GM11168 (cell line): ENCODE results near the gene STEAP1.

Experiments
- in situ Hi-C: fragments of 300-500 bp; cut with MboI; formaldehyde crosslinking; loops from one replicate; pipeline ENCODE4 v1.12.0; 2022; ENCODE audit warnings: low sequenced_read_pairs; ENCODE audit not compliant: unreplicated experiment

STEAP1 gene

DNA sequence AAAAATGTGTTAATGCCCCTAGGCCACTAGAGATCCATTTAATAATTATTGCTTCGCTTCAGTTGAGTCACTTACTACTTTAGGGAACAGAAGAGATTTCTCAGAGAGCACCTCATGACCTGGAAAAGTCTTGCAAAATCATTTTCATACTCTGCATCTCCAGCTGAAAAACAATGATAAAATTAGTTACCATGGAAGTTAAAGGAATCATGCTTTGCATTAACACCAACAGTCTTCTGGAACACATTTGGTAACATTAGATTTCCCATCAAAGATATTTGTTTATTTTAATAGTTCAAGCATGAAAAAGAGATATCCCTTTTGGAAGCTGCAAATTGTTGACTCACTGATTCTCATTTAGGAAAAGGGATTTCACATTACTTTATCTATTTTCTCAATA lies 55.5 kb downstream of the STEAP1 start:
- in situ Hi-C loops, result no loop called here

GRCh38 chr7:90210475-90210874 lies 56.2 kb downstream of the STEAP1 start:
- in situ Hi-C loops, result no loop called here

DNA sequence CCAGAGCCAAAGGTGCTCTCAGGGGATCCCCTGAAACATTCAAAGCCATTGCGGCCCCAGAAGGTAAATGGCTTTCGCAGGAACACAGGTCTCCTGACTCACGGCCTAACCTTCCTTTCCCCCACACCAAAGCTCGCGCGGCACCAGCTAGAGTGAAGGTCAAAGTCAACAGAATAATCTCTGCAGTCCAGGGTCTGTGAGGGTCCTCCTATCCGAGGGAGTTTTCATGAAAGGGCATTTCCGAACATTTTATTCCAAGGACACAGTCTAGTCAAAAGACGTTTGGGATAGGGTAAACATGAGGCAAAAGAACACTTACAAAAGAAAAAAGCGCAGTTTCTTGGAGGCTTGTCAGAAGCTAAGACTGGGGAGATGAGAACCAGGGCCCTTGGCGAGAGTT lies 56.7 kb downstream of the STEAP1 start:
- in situ Hi-C loops, result no loop called here

DNA sequence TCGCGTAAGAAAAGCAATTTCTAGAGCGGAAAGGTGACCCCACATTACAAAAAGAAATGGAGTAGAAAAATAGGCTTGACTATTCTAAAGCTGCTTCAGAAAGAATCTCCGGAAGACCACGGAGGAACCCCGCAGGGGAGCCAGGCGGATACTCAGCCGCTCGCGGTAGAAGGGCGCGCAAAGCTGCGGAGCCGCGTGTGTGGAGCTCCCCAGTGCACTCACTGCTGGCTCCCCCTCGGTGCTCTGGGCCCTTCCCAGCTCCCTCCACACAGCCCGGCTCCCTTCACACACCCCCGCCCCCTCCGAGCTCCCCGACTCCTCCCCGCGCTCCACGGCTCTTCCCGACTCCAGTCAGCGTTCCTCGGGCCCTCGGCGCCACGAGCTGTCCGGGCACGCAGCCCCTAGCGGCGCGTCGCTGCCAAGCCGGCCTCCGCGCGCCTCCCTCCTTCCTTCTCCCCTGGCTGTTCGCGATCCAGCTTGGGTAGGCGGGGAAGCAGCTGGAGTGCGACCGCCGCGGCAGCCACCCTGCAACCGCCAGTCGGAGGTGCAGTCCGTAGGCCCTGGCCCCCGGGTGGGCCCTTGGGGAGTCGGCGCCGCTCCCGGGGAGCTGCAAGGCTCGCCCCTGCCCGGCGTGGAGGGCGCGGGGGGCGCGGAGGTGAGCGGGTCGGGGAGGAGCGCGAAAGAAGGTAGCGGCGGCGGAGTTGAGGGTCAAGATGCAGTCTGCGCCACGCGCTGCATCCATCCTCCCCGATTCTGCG lies 57.3 kb downstream of the STEAP1 start, which contains the start of gene STEAP2:
STEAP2 (plus strand) TSS at position 350 of the 758 bp plus-strand sequence. CDS start 13,343 bp downstream, outside the sequence.
- in situ Hi-C loops, result no loop called here

DNA sequence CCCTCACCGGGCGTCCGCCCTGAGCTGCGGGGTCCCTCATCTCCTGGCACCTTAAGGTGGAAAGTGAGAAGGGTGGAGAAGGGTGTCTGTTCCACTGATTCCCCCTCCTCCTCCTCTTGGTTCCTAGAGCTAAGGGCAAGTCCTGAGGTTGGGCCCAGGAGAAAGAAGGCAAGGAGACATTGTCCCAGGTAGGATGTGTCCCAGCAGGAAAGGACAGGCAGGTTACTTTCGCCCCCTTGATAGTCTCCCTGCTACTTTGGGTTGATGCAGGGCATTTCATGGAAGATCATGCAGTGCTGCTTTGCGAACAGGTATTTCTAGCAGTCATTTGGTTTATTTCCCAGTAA lies 57.9 kb downstream of the STEAP1 start:
- in situ Hi-C loops, result no loop called here

- in situ Hi-C loops, result no loop called here
These were observed 59.3 kb downstream of the STEAP1 start for GRCh38 chr7:90213521-90213920.
